LNCAP (cell line): ENCODE data around the gene CSPG4.
A peak's percentile ranks its signal among the peaks of the same experiment; 100 is the strongest.

Experiments used
- TF ChIP-seq, protein P1 (sequence below): fragments of 450-650 bp; IDR thresholded peaks from 2 replicates; pipeline ENCODE4 v1.5.1; 2017; ENCODE audit warnings: mild to moderate bottlenecking

The CSPG4 gene

DNA sequence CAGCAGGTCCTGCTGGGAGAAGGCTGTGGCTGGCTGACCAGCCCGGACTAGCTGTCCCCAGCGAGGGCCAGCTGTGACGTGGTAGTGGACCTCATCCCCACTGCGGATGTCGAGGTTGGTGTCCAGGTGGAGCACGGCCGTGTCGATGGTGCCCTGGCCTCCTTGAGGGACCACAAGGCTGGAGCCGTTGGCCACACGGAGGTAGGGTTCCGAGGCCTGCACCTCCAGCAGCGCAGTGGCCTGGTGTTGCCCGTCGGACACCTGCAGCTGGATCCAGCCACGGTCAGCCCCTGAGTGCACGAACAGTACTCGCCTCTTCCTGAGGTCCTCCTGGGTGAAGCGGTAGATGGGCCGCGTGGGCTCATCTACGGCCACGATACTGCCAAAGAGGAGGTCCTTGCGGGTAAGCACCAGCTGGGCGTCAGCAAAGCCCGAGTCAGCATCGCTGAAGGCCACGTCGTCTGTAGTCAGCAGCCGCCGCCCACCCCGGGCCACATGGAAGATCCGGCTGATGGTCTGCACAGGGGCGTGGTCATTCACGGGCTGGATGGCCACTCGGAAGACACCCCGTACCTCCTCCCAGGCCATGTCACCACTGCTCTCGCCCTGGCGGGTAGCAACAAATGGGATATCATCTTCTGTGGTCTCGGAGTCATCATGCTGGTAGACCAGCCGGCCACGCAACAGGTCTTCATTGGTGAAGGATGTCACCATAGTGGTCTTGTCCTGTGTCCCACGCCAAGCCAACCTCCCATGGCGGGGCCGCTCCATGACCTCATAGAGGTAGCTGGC lies 25.0 kb downstream of the CSPG4 start:
- TF ChIP-seq, protein P1, sequence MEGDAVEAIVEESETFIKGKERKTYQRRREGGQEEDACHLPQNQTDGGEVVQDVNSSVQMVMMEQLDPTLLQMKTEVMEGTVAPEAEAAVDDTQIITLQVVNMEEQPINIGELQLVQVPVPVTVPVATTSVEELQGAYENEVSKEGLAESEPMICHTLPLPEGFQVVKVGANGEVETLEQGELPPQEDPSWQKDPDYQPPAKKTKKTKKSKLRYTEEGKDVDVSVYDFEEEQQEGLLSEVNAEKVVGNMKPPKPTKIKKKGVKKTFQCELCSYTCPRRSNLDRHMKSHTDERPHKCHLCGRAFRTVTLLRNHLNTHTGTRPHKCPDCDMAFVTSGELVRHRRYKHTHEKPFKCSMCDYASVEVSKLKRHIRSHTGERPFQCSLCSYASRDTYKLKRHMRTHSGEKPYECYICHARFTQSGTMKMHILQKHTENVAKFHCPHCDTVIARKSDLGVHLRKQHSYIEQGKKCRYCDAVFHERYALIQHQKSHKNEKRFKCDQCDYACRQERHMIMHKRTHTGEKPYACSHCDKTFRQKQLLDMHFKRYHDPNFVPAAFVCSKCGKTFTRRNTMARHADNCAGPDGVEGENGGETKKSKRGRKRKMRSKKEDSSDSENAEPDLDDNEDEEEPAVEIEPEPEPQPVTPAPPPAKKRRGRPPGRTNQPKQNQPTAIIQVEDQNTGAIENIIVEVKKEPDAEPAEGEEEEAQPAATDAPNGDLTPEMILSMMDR: no peak

DNA sequence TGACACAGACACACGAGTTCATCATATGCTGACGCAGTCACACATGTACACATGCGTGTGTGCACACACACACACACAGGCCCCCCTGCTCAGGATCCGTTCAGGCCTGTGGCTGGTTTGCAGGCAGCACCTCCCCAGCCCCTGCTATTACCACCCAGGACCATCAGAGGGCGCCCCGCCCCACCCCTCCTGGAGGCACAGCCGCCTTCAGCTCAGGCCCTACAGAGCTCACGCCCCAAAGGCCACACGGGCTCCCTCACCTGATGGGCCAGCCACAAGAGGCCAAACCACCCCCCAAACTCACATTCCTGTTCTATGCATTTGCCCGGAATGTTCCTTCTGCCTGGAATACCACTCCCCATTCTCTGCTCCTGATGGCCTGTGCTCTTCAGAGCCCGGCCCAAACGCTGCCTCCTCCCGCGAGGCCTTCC lies 26.4 kb downstream of the CSPG4 start:
- TF ChIP-seq, protein P1: peak; percentile 51

- TF ChIP-seq, protein P1: no peak
Measured at GRCh38 chr15:75685195-75685594, 27.5 kb downstream of the CSPG4 start.

DNA sequence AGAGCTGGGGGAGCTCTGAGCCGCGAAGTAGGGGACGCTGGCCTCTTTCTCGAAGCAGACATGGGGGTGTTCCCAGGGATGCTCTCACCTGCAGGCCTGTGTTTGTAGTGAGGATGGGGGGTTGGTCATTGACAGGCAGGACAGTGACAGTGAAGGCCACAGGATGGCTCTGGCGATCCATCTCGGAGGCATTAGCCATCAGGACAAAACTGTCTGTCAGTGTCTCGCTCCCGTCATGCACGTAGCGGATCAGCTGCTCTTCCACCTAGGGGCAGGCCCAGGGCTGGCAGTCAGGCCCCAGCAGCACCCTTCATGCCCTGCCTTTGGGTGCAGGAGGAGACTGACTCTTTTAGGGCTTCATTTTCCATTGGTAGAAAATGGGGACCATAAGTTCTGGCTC lies 28.0 kb downstream of the CSPG4 start:
- TF ChIP-seq, protein P1: no peak

GRCh38 chr15:75683646-75684312 lies 28.9 kb downstream of the CSPG4 start:
- TF ChIP-seq, protein P1: peak; percentile 79

DNA sequence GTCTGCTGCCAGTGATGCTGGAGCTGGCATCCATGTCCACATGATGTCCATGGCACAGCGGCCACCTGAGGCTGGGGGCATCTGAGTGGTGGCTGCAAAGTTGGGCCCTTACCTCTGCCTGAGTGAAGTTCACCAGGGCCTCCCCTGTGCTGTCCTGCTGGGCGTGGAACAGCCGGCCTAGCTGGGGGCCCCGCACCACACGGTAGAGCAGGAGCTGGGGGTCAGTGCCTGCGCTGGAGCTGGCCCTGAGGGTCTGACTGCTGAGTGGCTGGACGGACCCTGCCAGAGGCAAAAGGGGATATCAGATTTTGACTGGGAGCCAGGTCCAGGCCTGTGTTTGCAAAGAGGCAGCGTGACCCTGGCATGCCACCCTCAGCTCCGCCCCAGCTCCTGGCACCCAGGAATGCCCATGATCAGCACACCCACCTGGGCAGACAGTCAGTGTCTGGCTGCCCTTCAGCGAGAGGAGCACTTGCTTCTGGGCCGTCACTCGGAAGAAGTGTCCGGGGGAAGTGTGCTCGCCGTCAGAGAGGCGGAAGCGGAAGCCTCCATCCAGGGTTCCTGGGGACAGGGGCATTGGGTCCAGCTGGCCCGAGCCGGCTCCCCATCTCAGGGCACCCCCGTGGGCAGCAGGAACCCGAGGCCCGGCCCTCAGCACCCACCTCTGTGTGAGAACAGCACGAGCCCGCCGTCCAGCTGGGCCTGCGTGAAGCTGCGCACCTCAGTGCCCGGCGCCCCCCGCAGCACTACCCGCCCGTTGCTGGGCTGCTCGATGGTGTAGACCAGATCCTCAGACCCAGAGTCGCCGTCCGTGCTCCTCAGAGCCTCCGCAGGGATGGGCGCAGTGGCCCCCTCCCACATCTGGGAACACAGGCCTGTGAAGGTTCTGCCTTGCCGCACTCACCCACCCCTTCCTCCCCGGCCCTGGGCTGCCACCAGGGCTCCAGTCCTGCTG lies 30.2 kb downstream of the CSPG4 start:
- TF ChIP-seq, protein P1: no peak

DNA sequence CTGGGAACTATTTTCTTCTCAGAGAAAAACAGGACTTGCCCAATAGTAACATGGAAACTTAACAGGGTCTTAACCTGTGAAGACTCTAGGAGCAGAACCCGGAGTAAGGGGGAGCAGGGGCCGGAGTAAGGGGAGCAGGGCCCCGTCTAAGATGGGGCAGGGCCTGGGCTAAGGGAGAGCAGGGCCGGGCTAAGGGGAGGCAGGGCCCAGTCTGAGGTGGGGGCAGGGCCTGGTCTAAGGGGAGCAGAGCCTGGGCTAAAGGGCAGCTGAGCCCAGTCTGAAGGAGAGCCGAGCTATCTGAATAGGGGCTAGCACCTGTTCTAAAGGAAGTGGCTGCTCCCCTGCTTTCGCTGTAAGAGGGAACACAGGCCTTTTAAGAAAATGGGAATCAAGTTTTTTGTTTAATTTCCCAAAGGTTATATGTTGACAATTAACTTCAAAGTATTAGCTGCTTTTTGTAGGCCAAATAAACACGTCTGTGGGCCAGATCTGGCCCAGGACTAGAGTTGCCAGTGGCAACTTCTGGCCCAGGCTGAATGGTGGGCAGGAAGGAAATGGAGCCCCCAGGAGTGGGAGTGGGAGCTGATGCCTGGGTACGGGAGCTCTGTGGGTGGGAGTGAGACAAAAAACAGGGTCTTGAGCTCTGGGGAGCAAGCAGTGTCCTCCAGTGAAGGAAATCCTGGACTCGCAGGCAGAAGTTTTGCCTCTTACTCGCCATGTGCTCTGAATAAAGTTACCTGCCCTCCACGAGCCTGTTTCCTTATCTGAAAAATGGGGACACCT lies 32.5 kb downstream of the CSPG4 start:
- TF ChIP-seq, protein P1: no peak
